Mononuclear cell (primary cell): Measurements from ENCODE around the gene IL32. TPM values are rescaled to one million over a fixed set of nuclear protein-coding genes. Genes with fewer than 3 reads are reported as not detected.

Source experiments
- H3K27me3 ChIP-seq: 2 replicates; pipeline ENCODE4 v1.6.0; 2011; ENCODE audit warnings: low read length, control low read depth; ENCODE audit not compliant: insufficient read depth
- H3K4me1 ChIP-seq: 2 replicates; pipeline ENCODE4 v1.5.1; 2011; ENCODE audit warnings: mild to moderate bottlenecking, low read length, control low read depth; ENCODE audit not compliant: insufficient read depth
- H3K4me3 ChIP-seq: 2 replicates; pipeline ENCODE4 v1.5.1; 2011; ENCODE audit warnings: mild to moderate bottlenecking, low read length, moderate library complexity
- H3K9me3 ChIP-seq: 2 replicates; pipeline ENCODE4 v1.5.1; 2011; ENCODE audit warnings: low read depth, mild to moderate bottlenecking, control low read depth, low read length
- total RNA-seq: library from RNA; depleted of rRNA; stranded (reverse); fragments of >200 nt; gene quantifications from one replicate; pipeline ENCODE4 v1.2.3, GENCODE V29; 2012

The IL32 gene
- total RNA-seq, 1 donor, result 115 TPM

- Histone ChIP-seq H3K4me3 (no peak overlapping the region), H3K9me3 (no peaks in the 10 kb centered on the region), H3K27me3 (peaks cover 18% of the 10 kb centered on the region), H3K4me1 (peaks cover 73% of the 10 kb centered on the region)
Measured at GRCh38 chr16:3025032-3026002, 40.1 kb upstream of the IL32 start.

DNA sequence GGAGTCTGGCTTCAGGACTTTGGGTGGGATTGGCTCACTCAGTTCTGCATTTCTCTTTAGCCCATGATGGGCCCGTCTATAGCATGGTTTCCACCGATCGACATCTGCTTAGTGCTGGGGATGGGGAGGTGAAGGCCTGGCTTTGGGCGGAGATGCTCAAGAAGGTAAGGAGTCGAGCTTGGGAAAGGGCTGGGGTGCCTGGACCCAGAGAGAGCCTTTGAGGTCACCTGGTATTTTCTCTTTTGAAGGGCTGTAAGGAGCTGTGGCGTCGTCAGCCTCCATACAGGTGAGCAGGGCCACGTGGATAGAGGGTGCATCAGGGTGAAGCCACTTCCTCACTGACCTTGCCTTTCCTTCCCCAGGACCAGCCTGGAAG, 39.4 kb upstream of the IL32 start:
- H3K9me3 ChIP-seq, result no peaks in the 10 kb centered on the region
- H3K27me3 ChIP-seq, result peaks cover 25% of the 10 kb centered on the region
- H3K4me1 ChIP-seq, result peaks cover 67% of the 10 kb centered on the region
- H3K4me3 ChIP-seq, result no peak overlapping the region

DNA sequence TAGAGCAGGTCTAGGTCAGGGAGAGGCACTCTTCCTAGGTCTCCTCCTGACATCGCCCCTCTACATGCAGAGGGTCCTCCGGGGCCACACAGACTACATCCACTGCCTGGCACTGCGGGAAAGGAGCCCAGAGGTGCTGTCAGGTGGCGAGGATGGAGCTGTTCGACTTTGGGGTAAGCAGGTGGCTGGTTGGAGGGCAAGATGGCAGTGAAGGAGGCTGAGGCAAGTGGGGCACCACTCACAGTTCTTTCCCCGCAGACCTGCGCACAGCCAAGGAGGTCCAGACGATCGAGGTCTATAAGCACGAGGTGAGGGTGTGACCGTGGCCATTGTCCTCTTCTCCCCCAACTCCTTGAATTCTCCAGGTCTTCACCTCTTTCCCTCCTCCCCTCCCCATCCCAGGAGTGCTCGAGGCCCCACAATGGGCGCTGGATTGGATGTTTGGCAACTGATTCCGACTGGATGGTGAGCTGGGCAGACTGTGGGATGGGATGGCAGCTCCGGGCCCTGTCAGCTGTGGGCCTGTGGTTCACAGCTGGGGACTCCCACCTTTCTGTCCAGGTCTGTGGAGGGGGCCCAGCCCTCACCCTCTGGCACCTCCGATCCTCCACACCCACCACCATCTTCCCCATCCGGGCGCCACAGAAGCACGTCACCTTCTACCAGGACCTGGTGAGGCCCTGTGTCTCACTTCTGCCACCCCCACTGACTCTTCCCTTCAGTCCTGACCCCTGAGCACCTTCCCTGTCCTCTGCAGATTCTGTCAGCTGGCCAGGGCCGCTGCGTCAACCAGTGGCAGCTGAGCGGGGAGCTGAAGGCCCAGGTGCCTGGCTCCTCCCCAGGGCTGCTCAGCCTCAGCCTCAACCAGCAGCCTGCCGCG, 38.6 kb upstream of the IL32 start:
- H3K9me3 ChIP-seq, result no peaks in the 10 kb centered on the region
- H3K27me3 ChIP-seq, result peaks cover 30% of the 10 kb centered on the region
- peaks cover 58% of the 10 kb centered on the region for H3K4me1 ChIP-seq
- H3K4me3 ChIP-seq, result no peak overlapping the region

GRCh38 chr16:3027489-3027795, 38.0 kb upstream of the IL32 start:
- no peaks in the 10 kb centered on the region for H3K9me3 ChIP-seq
- H3K4me1 ChIP-seq, result peaks cover 57% of the 10 kb centered on the region
- no peak overlapping the region for H3K4me3 ChIP-seq
- peaks cover 35% of the 10 kb centered on the region for H3K27me3 ChIP-seq

GRCh38 chr16:3027983-3028715, 37.3 kb upstream of the IL32 start:
- Histone ChIP-seq H3K4me3 (no peak overlapping the region), H3K27me3 (peaks cover 42% of the 10 kb centered on the region), H3K9me3 (no peaks in the 10 kb centered on the region), H3K4me1 (peaks cover 50% of the 10 kb centered on the region)

DNA sequence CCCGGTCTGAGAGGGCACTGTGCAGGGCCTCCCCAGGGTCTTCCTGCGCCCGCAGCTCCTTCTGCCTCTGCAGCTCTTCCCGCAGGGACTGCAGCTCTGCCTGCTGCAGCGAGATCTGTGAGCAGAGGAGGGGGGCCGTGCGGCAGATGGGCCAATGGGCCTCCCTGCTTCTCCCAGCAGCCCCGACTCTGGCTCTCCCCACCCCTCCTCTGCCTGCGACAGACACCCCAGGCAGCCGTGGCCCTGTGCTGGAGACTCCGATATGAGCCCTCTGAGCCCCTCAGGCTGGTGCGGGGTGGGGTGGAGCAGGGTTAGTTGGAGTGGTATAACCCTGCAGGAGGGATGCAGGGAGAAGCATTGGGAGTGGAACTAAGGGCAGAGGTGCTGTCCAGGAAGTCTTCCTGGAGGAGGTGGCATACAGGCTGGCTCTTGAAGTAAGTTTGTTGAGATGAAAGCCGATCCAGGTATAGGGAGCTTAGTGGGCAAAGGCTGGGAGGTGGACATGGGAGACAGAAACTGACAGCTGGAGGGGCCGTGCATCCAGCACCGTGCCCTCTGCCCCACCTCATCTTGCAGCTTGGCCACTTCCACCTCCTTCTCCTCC, 36.6 kb upstream of the IL32 start:
- Histone ChIP-seq H3K4me1 (peaks cover 43% of the 10 kb centered on the region), H3K4me3 (no peak overlapping the region), H3K27me3 (peaks cover 49% of the 10 kb centered on the region), H3K9me3 (no peaks in the 10 kb centered on the region)

DNA sequence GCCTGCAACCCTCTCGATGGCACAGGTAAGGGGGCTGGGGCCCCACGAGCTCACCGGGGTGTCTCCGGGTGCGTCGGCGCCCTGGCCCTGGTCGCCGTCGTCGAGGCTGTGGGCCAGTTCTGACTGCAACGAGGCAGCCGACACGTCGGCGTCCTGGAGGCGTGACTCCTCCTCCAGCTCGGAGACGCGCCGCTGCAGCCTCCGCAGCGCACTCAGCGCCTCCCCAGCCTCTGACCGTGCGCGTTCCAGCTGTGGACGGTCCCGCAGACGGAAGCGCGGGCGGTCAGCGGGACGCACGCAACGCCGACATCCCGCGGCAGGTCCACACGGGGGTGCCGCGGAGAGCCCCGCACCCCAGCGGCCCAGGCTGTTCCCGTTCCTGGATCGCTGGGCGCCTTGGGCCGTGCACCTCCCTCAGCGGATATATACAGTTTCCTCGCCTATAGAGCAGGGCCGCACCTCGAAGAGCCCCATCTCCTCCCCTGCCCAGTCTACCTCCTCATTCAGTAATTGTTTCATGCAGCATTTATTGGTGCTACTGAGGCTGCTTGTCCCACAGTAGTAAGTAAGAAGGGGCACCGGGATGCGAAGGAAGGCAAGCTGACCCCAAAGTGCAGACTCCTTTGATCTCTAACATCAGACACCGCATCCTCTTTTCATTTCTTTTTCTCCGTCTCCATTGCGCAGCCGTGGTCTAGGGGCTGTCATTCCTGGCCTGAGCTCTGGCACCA, 35.8 kb upstream of the IL32 start:
- Histone ChIP-seq H3K9me3 (no peaks in the 10 kb centered on the region), H3K4me1 (peaks cover 37% of the 10 kb centered on the region), H3K27me3 (peaks cover 53% of the 10 kb centered on the region), H3K4me3 (no peak overlapping the region)

GRCh38 chr16:3030222-3031212, 34.9 kb upstream of the IL32 start:
- Histone ChIP-seq H3K4me3 (no peak overlapping the region), H3K9me3 (no peaks in the 10 kb centered on the region), H3K4me1 (peaks cover 29% of the 10 kb centered on the region), H3K27me3 (peaks cover 59% of the 10 kb centered on the region)

GRCh38 chr16:3032624-3033023, 32.8 kb upstream of the IL32 start:
- Histone ChIP-seq H3K4me3 (no peak overlapping the region), H3K27me3 (peaks cover 77% of the 10 kb centered on the region), H3K4me1 (peaks cover 34% of the 10 kb centered on the region), H3K9me3 (no peaks in the 10 kb centered on the region)

GRCh38 chr16:3035289-3035971, 30.0 kb upstream of the IL32 start:
- Histone ChIP-seq H3K27me3 (peaks cover 72% of the 10 kb centered on the region), H3K9me3 (no peaks in the 10 kb centered on the region), H3K4me1 (peaks cover 10% of the 10 kb centered on the region), H3K4me3 (no peak overlapping the region)

GRCh38 chr16:3035972-3036725, 29.3 kb upstream of the IL32 start:
- H3K4me3 ChIP-seq, result no peak overlapping the region

DNA sequence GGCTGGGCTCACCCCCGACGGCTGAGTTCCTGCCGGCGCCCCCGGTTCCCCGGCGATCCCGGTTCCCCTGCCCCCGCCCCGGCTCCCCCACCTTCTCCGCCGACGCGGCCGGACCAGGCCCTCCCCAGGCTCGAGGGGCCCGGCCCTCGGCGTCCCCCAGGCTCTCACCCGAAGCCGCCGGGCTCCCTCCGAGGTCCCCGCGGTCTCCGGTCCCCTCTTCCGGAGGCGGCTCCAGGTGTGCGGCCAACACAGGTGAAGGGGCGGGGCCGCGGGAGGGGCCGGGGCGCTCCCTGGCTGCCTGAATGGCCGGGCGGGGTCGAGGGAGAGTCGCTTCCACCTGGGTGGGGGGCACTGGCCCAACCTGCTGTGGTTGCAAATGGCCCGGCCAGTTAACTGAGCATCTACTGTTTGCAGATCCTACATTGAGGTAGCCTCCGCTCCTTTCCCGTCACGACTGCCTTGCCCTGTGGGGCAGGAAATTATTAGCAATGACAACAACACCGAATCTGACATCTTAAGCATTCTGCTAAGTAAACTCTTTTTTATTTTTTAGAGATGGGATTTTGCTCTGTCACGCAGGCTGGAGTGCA, 28.6 kb upstream of the IL32 start, which contains the start of gene BICDL2:
TSS of gene BICDL2 (minus strand) at position 219 of the 590 bp plus-strand sequence. CDS start 1,448 bp downstream, outside the sequence.
- Histone ChIP-seq H3K27me3 (peaks cover 61% of the 10 kb centered on the region), H3K4me3 (no peak within 1 kb of the TSS)

More at GRCh38 chr16:3035972-3036725, 29.3 kb upstream of the IL32 start:
- Histone ChIP-seq H3K4me1 (peaks cover 10% of the 10 kb centered on the region), H3K9me3 (no peaks in the 10 kb centered on the region), H3K27me3 (peaks cover 64% of the 10 kb centered on the region)

More for the DNA sequence above, 28.6 kb upstream of the IL32 start, which contains the start of gene BICDL2:
- Histone ChIP-seq H3K9me3 (no peaks in the 10 kb centered on the region), H3K4me1 (peaks cover 10% of the 10 kb centered on the region)
